Gastrocnemius medialis (tissue), 4 donors: ENCODE results near the gene WNT7A. TPM values are rescaled to one million over a fixed set of nuclear protein-coding genes. Genes with fewer than 3 reads are reported as not detected.

Source experiments
- ATAC-seq, 2 donors: fragments of 150-250 bp; one replicate each; pipeline ENCODE4 v1.9.1; 2016
- DNase-seq, 2 donors: peaks; one replicate each; pipeline ENCODE4 v3.0.0-alpha.2; 2019
- H3K27ac ChIP-seq, 4 donors: fragments of 200-600 bp; sonication (generic); 1 replicate in 1 of 4; 2 replicates in 3 of 4; pipeline ENCODE4 v1.5.1; 2016 to 2018; ENCODE audit warnings: mild to moderate bottlenecking in 2 of 4, moderate library complexity in 1 of 4
- H3K27me3 ChIP-seq, 3 donors: fragments of 200-600 bp; sonication (generic) in 2 of 3; 1 replicate in 1 of 3; 2 replicates in 2 of 3; pipeline versions ENCODE4 v1.5.1 to v1.6.0; 2016 to 2019; ENCODE audit warnings: mild to moderate bottlenecking in 1 of 3, moderate library complexity in 1 of 3
- H3K36me3 ChIP-seq, 2 donors: fragments of 200-600 bp; sonication (generic) in 1 of 2; one replicate each; pipeline ENCODE4 v1.5.1; 2017 to 2018
- H3K4me1 ChIP-seq, 2 donors: fragments of 200-600 bp; sonication (generic) in 1 of 2; one replicate each; pipeline ENCODE4 v1.5.1; 2016 to 2017; ENCODE audit warnings: mild to moderate bottlenecking in 2 of 2
- H3K4me3 ChIP-seq, 4 donors: fragments of 200-600 bp; sonication (generic) in 3 of 4; 1 replicate in 1 of 4; 2 replicates in 3 of 4; pipeline ENCODE4 v1.5.1; 2016 to 2019; ENCODE audit warnings: mild to moderate bottlenecking in 2 of 4
- H3K9me3 ChIP-seq, 3 donors: fragments of 200-600 bp; sonication (generic) in 2 of 3; 1 replicate in 1 of 3; 2 replicates in 2 of 3; pipeline ENCODE4 v1.5.1; 2016 to 2019
- POLR2A ChIP-seq, 2 donors: fragments of 450-650 bp; IDR thresholded peaks; one replicate each; pipeline ENCODE4 v1.6.1; 2017; ENCODE audit warnings: antibody characterized with exemption in 2 of 2, mild to moderate bottlenecking in 2 of 2, moderate library complexity in 2 of 2
- in situ Hi-C, 4 donors: fragments of 200-750 bp; cut with MboI; loops; one replicate each; pipeline versions ENCODE4 v1.15.0 to v1.8.0; 2017; ENCODE audit warnings: low sequenced_read_pairs in 4 of 4
- intact Hi-C: fragments of 100-400 bp; cut with DNase I; formaldehyde crosslinking; loops from one replicate; pipeline ENCODE4 v1.15.1; 2023; ENCODE audit warnings: low total_unique reads
- total RNA-seq, 4 donors: library from RNA; depleted of rRNA; stranded (reverse); fragments of >200 nt; gene quantifications; one replicate each; pipeline versions ENCODE4 v1.1.0 to v1.2.3, GENCODE V29; 2016
- TF ChIP-seq, protein P1 (sequence below), 5 experiments: fragments of 450-650 bp in 3 of 5; fragments of 200-600 bp in 2 of 5; sonication (generic) in 2 of 5; IDR thresholded peaks in 4 of 5; conservative IDR thresholded peaks in 1 of 5; 1 replicate in 4 of 5; 2 replicates in 1 of 5; pipeline ENCODE4 v1.5.1; 2016 to 2019; ENCODE audit warnings: antibody characterized with exemption in 5 of 5, mild to moderate bottlenecking in 3 of 5, moderate library complexity in 3 of 5

Gene WNT7A
- total RNA-seq, 4 donors from 2014 or later = not detected

DNA sequence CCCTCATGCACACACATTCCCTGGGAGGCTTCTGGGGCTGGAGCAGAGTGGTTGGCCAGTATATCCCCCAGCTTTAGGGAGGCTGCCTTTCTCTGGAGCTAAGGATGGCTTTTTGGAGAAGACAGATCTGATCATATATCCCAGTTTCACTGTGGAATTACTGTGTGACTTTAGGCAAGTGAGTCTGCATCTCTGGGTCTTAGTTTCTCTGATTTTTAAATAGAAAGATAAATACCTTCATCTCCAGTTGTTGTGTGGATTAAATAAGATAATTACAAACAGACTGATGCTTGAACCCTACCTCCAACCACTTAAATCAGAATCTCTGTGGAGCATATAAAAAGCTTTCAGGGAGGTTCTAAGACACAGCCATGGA lies 11.1 kb upstream of the WNT7A start:
- H3K9me3 ChIP-seq = no peaks in the 10 kb centered on the region
- intact Hi-C loops = loop anchor here (10.0 kb wide), 1 partner anchor 574 kb away; no protein-coding TSS in a partner anchor
- H3K4me3 ChIP-seq = no peak overlapping the region
- peaks cover 0 to 4% (median 0%) of the 10 kb centered on the region in 3 donors for H3K27me3 ChIP-seq
- ATAC-seq (no peak), DNase-seq (no peak)
- H3K27ac ChIP-seq = no peak overlapping the region
- no peaks in the 10 kb centered on the region for H3K36me3 ChIP-seq
- no peak for TF ChIP-seq POLR2A (IDR thresholded peaks at IDR 0.05)
- TF ChIP-seq, protein P1, sequence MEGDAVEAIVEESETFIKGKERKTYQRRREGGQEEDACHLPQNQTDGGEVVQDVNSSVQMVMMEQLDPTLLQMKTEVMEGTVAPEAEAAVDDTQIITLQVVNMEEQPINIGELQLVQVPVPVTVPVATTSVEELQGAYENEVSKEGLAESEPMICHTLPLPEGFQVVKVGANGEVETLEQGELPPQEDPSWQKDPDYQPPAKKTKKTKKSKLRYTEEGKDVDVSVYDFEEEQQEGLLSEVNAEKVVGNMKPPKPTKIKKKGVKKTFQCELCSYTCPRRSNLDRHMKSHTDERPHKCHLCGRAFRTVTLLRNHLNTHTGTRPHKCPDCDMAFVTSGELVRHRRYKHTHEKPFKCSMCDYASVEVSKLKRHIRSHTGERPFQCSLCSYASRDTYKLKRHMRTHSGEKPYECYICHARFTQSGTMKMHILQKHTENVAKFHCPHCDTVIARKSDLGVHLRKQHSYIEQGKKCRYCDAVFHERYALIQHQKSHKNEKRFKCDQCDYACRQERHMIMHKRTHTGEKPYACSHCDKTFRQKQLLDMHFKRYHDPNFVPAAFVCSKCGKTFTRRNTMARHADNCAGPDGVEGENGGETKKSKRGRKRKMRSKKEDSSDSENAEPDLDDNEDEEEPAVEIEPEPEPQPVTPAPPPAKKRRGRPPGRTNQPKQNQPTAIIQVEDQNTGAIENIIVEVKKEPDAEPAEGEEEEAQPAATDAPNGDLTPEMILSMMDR (IDR thresholded peaks at IDR 0.05 in 4 of 5, conservative IDR thresholded peaks at IDR 0.05 in 1 of 5) = no peak
- peaks cover 3 to 4% of the 10 kb centered on the region in 2 donors for H3K4me1 ChIP-seq
- in situ Hi-C loops = loop anchor here (10.0 to 25.0 kb wide), 5 partner anchors 224 to 596 kb away; partner anchors contain the start of genes CHCHD4 (in 1 of the 4) and TMEM43 (in 1 of the 4)

DNA sequence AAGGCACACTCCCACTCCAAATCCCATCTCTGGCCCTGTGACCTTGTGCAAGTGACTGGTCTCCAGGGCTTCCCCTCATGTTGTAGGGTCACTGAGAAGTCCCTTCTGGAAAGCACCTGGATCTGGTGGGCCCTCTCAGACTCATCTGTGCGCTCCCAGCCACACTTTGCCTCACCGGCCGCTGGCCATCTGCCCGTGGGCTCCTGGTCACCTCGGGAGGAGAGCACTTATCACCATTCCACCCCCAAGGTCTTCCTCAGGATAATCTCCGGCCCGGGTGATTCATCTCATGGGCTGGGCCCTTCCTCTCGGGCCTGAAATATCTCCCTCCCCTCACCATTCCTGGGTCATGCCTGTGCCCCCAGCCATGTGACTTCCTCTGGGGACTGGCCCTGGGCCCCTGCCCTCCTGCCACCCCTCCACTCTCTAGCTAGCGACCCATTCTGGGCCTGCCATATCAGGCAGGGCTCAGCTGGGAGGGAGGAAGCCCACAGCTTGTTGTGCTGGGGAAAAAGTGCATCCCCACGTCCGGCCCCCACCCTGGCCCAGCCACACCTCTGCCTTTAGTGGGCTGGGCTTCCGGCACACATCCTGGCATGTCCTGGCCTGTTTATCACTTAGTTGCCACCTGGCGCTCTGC lies 10.6 kb upstream of the WNT7A start:
- no peak for DNase-seq
- Histone ChIP-seq H3K4me1 (no peaks in the 10 kb centered on the region), H3K27ac (no peak overlapping the region), H3K4me3 (no peak overlapping the region), H3K9me3 (no peaks in the 10 kb centered on the region), H3K27me3 (peaks cover 0 to 9% (median 3%) of the 10 kb centered on the region in 3 donors), H3K36me3 (no peaks in the 10 kb centered on the region)
- no peak for TF ChIP-seq POLR2A (IDR thresholded peaks at IDR 0.05)
- TF ChIP-seq, protein P1 (IDR thresholded peaks at IDR 0.05 in 4 of 5, conservative IDR thresholded peaks at IDR 0.05 in 1 of 5) = no peak
- in situ Hi-C loops = loop anchor here (10.0 to 25.0 kb wide), 5 partner anchors 224 to 597 kb away; partner anchors contain the start of genes CHCHD4 (in 1 of the 4) and TMEM43 (in 1 of the 4)
- no peak for ATAC-seq
- intact Hi-C loops = loop anchor here (10.0 kb wide), 1 partner anchor 574 kb away; no protein-coding TSS in a partner anchor

DNA sequence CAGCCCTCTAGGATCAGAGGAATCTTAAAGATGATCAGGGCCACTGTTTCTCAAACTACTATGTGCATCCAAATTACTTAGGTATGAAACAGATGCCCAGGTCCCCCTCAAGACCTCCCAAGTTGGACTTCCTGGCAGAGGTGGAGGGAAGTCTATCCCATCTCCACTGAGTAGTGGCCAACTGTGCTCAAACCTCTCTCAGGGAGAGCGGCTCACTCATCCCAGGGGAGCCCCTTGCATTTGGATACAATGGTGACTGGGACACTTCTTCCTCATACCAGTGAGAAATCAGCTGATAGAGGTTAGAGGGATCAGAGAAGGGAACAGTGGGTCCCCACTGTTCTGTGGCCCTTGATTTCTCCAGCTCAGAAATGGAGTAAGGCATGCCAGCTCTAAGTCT lies 8.7 kb upstream of the WNT7A start:
- DNase-seq (no peak), ATAC-seq (no peak)
- no peak overlapping the region for H3K4me3 ChIP-seq
- TF ChIP-seq POLR2A (IDR thresholded peaks at IDR 0.05) = no peak
- TF ChIP-seq, protein P1 (IDR thresholded peaks at IDR 0.05 in 4 of 5, conservative IDR thresholded peaks at IDR 0.05 in 1 of 5) = no peak
- no peak overlapping the region for H3K27ac ChIP-seq
- peaks cover 0 to 12% (median 10%) of the 10 kb centered on the region in 3 donors for H3K27me3 ChIP-seq
- H3K36me3 ChIP-seq = no peaks in the 10 kb centered on the region
- H3K9me3 ChIP-seq = no peaks in the 10 kb centered on the region
- H3K4me1 ChIP-seq = no peaks in the 10 kb centered on the region
- intact Hi-C loops (no loop called here), in situ Hi-C loops (loop anchor here in 3 of 4 donors (25.0 kb wide), 2 partner anchors 574 to 599 kb away; no protein-coding TSS in a partner anchor)

DNA sequence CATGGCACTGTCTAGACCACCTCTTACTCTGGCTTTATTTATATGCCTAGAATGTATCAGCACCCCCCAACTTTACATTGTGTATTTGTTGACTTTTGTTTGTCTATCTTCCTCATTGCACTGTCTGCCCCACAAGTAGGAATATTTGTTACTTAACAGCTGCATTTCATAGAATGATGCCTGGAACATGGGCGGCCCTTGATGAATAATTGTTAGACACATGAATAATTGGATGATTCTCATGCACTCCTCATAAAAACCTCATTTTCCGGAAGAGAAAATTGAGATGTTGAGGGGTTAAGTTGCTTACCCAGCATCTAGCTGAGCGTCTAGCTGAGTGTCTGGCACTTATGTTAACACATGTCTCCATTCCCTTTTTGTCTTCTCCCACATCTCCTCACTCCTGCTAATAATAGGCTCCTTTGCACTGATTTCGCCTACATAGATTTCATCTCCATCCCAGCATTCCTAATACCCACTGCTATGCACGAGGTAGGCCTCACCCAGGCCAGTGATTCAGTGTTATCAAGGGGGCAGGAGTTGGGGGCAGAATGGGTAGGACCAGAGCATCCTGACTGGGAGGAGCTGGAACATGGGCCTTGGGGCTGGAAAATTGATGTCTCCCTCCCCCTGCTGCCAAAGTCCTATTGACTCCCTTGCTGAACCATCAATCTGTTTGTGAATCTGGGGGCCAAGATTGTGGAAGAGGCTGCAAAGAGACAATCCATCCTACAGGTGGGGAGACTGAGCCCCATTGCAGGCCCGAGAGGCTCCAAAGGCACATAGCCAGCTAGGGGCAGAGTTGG lies 7.8 kb upstream of the WNT7A start:
- Histone ChIP-seq H3K36me3 (no peaks in the 10 kb centered on the region), H3K9me3 (no peaks in the 10 kb centered on the region), H3K4me3 (no peak overlapping the region), H3K4me1 (no peaks in the 10 kb centered on the region), H3K27ac (no peak overlapping the region), H3K27me3 (peaks cover 0 to 13% (median 10%) of the 10 kb centered on the region in 3 donors)
- in situ Hi-C loops = loop anchor here in 3 of 4 donors (25.0 kb wide), 2 partner anchors 575 to 600 kb away; no protein-coding TSS in a partner anchor
- TF ChIP-seq POLR2A (IDR thresholded peaks at IDR 0.05) = no peak
- TF ChIP-seq, protein P1 (IDR thresholded peaks at IDR 0.05 in 4 of 5, conservative IDR thresholded peaks at IDR 0.05 in 1 of 5) = no peak
- no peak for ATAC-seq
- intact Hi-C loops = no loop called here
- DNase-seq = no peak
